H54 (cell line): ENCODE measurements around the gene SLC20A1.

Source experiments
- DNase-seq: peaks from one replicate; pipeline ENCODE4 v3.0.0; 2011; ENCODE audit warnings: low spot score, mixed read lengths; ENCODE audit not compliant: insufficient read length
- FAIRE-seq: peaks from 3 replicates; lab custom pipeline; 2011; peaks lifted over from hg19 to GRCh38; lab: Jason Lieb, UNC
- POLR2A ChIP-seq: IDR thresholded peaks from 2 replicates; pipeline ENCODE4 v1.6.1; 2011; ENCODE audit warnings: low read depth, mild to moderate bottlenecking, low read length

The SLC20A1 gene

GRCh38 chr2:112712465-112712864, 66.7 kb downstream of the SLC20A1 start:
- DNase-seq = no peak
- no peak for FAIRE-seq
- no peak for TF ChIP-seq POLR2A

- FAIRE-seq (no peak), DNase-seq (no peak)
- no peak for TF ChIP-seq POLR2A
Measured at GRCh38 chr2:112712903-112713584, 67.3 kb downstream of the SLC20A1 start.
